Stimulated activated CD4-positive, alpha-beta T cell treated with anti-CD3 and anti-CD28 coated beads, TNF-alpha, amount 100 ng/mL, for 48 hours (primary cell): ENCODE results near the gene RPS29.

Experiments
- DNase-seq, 3 donors: peaks; one replicate each; pipeline ENCODE4 v3.0.0-alpha.2; 2020; ENCODE audit warnings: low read depth in 3 of 3

Gene RPS29

GRCh38 chr14:49551569-49551968 is 34.6 kb downstream of the RPS29 start:
- no peak for DNase-seq

- no peak for DNase-seq
These were observed 35.6 kb downstream of the RPS29 start for GRCh38 chr14:49550286-49551184.

- no peak for DNase-seq
These were observed 36.3 kb downstream of the RPS29 start for GRCh38 chr14:49549881-49550280.

GRCh38 chr14:49549446-49549845 is 36.7 kb downstream of the RPS29 start:
- DNase-seq, result no peak

GRCh38 chr14:49546766-49547165 is 39.4 kb downstream of the RPS29 start:
- no peak for DNase-seq

GRCh38 chr14:49545716-49546115 is 40.5 kb downstream of the RPS29 start:
- DNase-seq, result no peak

GRCh38 chr14:49545071-49545470 is 41.1 kb downstream of the RPS29 start:
- DNase-seq, result no peak

GRCh38 chr14:49541049-49541448 is 45.1 kb downstream of the RPS29 start:
- DNase-seq, result no peak

- no peak for DNase-seq
These were observed 47.3 kb downstream of the RPS29 start for GRCh38 chr14:49538852-49539251.
